GM12892 (cell line): ENCODE results near the gene THUMPD3.

Experiments used
- DNase-seq: peaks from one replicate; pipeline ENCODE4 v3.0.0; 2011; ENCODE audit not compliant: insufficient read length
- FAIRE-seq: peaks from 2 replicates; lab custom pipeline; 2011; peaks lifted over from hg19 to GRCh38; lab: Jason Lieb, UNC
- POLR2A ChIP-seq: IDR thresholded peaks from 2 replicates; pipeline ENCODE4 v1.6.1; 2011; ENCODE audit warnings: low read depth, low read length, control low read depth
- POLR2AphosphoS5 ChIP-seq: IDR thresholded peaks from 2 replicates; pipeline ENCODE4 v1.6.1; 2011; ENCODE audit warnings: low read depth, low read length, control low read depth
- TAF1 ChIP-seq: IDR thresholded peaks from 2 replicates; pipeline ENCODE4 v1.6.1; 2011; ENCODE audit warnings: low read depth, mild to moderate bottlenecking, control low read depth, low read length, borderline replicate concordance

THUMPD3 gene

GRCh38 chr3:9390265-9390888 is 27.5 kb downstream of the THUMPD3 start:
- TF ChIP-seq TAF1 (no peak), POLR2A (peak; percentile 65), POLR2AphosphoS5 (peak; percentile 61)
- no peak for DNase-seq
- FAIRE-seq, result no peak

GRCh38 chr3:9392041-9392440 is 29.2 kb downstream of the THUMPD3 start:
- DNase-seq (no peak), FAIRE-seq (no peak)
- TF ChIP-seq TAF1 (no peak), POLR2A (no peak), POLR2AphosphoS5 (no peak; the same call in 1 of the 2 replicates)

GRCh38 chr3:9395570-9396300 is 32.9 kb downstream of the THUMPD3 start:
- TF ChIP-seq TAF1, result no peak
- no peak; the same call in 1 of the 2 replicates for TF ChIP-seq POLR2AphosphoS5
- TF ChIP-seq POLR2A, result no peak
- FAIRE-seq (peak; percentile 87), DNase-seq (no peak)

GRCh38 chr3:9396301-9396631 is 33.4 kb downstream of the THUMPD3 start:
- DNase-seq (no peak), FAIRE-seq (no peak)
- TF ChIP-seq POLR2A (no peak), TAF1 (no peak), POLR2AphosphoS5 (peak; percentile 50; the same call in 1 of the 2 replicates)

GRCh38 chr3:9396632-9397331 is 33.9 kb downstream of the THUMPD3 start:
- no peak for TF ChIP-seq TAF1
- peak; percentile 97 for TF ChIP-seq POLR2AphosphoS5
- peak; percentile 96 for TF ChIP-seq POLR2A
- DNase-seq (peak; percentile 71), FAIRE-seq (peak; percentile 98)

GRCh38 chr3:9397332-9397905 is 34.6 kb downstream of the THUMPD3 start, which contains the start of gene SETD5:
TSS of gene SETD5 (plus strand) at chr3:9397615. CDS start at chr3:9428939, 31,324 bp downstream.
- FAIRE-seq (no peak), DNase-seq (peak; percentile 88)
- TF ChIP-seq TAF1, result peak; percentile 95
- peak; percentile 68 for TF ChIP-seq POLR2AphosphoS5
- no peak for TF ChIP-seq POLR2A

GRCh38 chr3:9397906-9398699 is 35.2 kb downstream of the THUMPD3 start:
- DNase-seq (no peak), FAIRE-seq (peak; percentile 40)
- TF ChIP-seq POLR2A, result peak; percentile 11; the same call in 1 of the 2 replicates
- peak; percentile 51; the same call in 1 of the 2 replicates for TF ChIP-seq POLR2AphosphoS5
- TF ChIP-seq TAF1, result peak; percentile 36; the same call in 1 of the 2 replicates

GRCh38 chr3:9398700-9399336 is 36.0 kb downstream of the THUMPD3 start:
- FAIRE-seq (no peak), DNase-seq (no peak)
- peak; percentile 41; the same call in 1 of the 2 replicates for TF ChIP-seq POLR2AphosphoS5
- TF ChIP-seq POLR2A, result peak; percentile 61
- TF ChIP-seq TAF1, result no peak

GRCh38 chr3:9399337-9399703 is 36.5 kb downstream of the THUMPD3 start:
- no peak for DNase-seq
- no peak for FAIRE-seq
- TF ChIP-seq POLR2A (no peak), TAF1 (no peak), POLR2AphosphoS5 (no peak)

- no peak for FAIRE-seq
- DNase-seq, result no peak
Measured at GRCh38 chr3:9399746-9400145, 36.9 kb downstream of the THUMPD3 start.

More at GRCh38 chr3:9399746-9400145, 36.9 kb downstream of the THUMPD3 start:
- TF ChIP-seq POLR2A (no peak), TAF1 (no peak), POLR2AphosphoS5 (no peak)
